Endothelial cell of umbilical vein (primary cell): ENCODE results near the gene TMEM167B. TPM values are rescaled to one million over a fixed set of nuclear protein-coding genes. Genes with fewer than 3 reads are reported as not detected.

Experiments used
- BruUV-seq: library from RNA; stranded (reverse); fragments of 400-500 nt; replicated peaks from 2 replicates; lab custom pipeline; 2021; lab: Mats Ljungman, UMichigan
- CTCF ChIA-PET: fragments of 300-600, 350-600 bp; sonication (Branson Sonifier 250); formaldehyde crosslinking; loops from one replicate; lab custom pipeline; 2021; ENCODE audit warnings: antibody characterized with exemption, inconsistent platforms; lab: Charles Lee
- POLR2A ChIA-PET: fragments of 300-600, 350-600 bp; sonication (Branson Sonifier 250); formaldehyde crosslinking; loops from one replicate; lab custom pipeline; 2021; ENCODE audit warnings: antibody characterized with exemption, inconsistent platforms; lab: Charles Lee
- DNase-seq: peaks from one replicate; pipeline ENCODE4 v3.0.0-alpha.2; 2011; ENCODE audit warnings: low read depth, low spot score
- FAIRE-seq: peaks from 2 replicates; lab custom pipeline; 2011; peaks lifted over from hg19 to GRCh38; lab: Jason Lieb, UNC
- H2AFZ ChIP-seq: 2 replicates; pipeline ENCODE4 v1.6.0; 2012; ENCODE audit warnings: low read depth, low read length, control low read depth, inconsistent platforms
- H3K27ac ChIP-seq: 2 replicates; pipeline ENCODE4 v1.5.1; 2011; ENCODE audit warnings: low read depth, mild to moderate bottlenecking, control low read depth, low read length, moderate library complexity; ENCODE audit not compliant: insufficient read depth
- H3K27me3 ChIP-seq, 2 experiments: 2 replicates each; pipeline versions ENCODE4 v1.6.0 to v1.6.1; 2011; ENCODE audit warnings: low read length in 2 of 2, mixed read lengths in 1 of 2; ENCODE audit not compliant: control insufficient read depth in 2 of 2, insufficient read depth in 2 of 2
- H3K36me3 ChIP-seq, 2 experiments: 2 replicates in 1 of 2; 3 replicates in 1 of 2; pipeline ENCODE4 v1.5.1; 2011; ENCODE audit warnings: low read length in 2 of 2, mild to moderate bottlenecking in 1 of 2, moderate library complexity in 1 of 2; ENCODE audit not compliant: control insufficient read depth in 2 of 2, insufficient read depth in 2 of 2; ENCODE audit errors: extremely low read depth in 1 of 2
- H3K4me1 ChIP-seq: 3 replicates; pipeline ENCODE4 v1.5.1; 2011; ENCODE audit warnings: mild to moderate bottlenecking, low read length; ENCODE audit not compliant: control insufficient read depth, insufficient read depth; ENCODE audit errors: extremely low read depth
- H3K4me2 ChIP-seq: 2 replicates; pipeline ENCODE4 v1.6.1; 2011; ENCODE audit warnings: low read length, control low read depth, mixed read lengths; ENCODE audit not compliant: insufficient read depth
- H3K4me3 ChIP-seq, 3 experiments: fragments of 200-600 bp in 1 of 3; sonication (generic), shearing (Covaris generic) in 1 of 3; replicated peaks in 1 of 3; 2 replicates each; pipeline ENCODE4 v1.5.1; 2011 to 2016; ENCODE audit warnings: control low read depth in 3 of 3, low read length in 3 of 3, mild to moderate bottlenecking in 2 of 3, inconsistent platforms in 1 of 3, low read depth in 1 of 3, moderate library complexity in 1 of 3; ENCODE audit not compliant: insufficient read depth in 1 of 3
- H3K79me2 ChIP-seq: 2 replicates; pipeline ENCODE4 v1.6.0; 2012; ENCODE audit warnings: low read length, inconsistent platforms; ENCODE audit not compliant: control insufficient read depth, insufficient read depth
- H3K9ac ChIP-seq: replicated peaks from 2 replicates; pipeline ENCODE3; 2011; ENCODE audit warnings: low read length, control low read depth; ENCODE audit not compliant: insufficient read depth; ENCODE audit errors: extremely low read depth
- H3K9me1 ChIP-seq: replicated peaks from 3 replicates; pipeline ENCODE4 v1.6.0; 2011; ENCODE audit warnings: mild to moderate bottlenecking, low read length; ENCODE audit not compliant: control insufficient read depth, insufficient read depth; ENCODE audit errors: extremely low read depth
- H3K9me3 ChIP-seq: replicated peaks from 2 replicates; pipeline ENCODE4 v1.5.1; 2012; ENCODE audit warnings: low read length, inconsistent platforms; ENCODE audit not compliant: control insufficient read depth, insufficient read depth
- H4K20me1 ChIP-seq: replicated peaks from 2 replicates; pipeline ENCODE3; 2011; ENCODE audit warnings: mild to moderate bottlenecking, low read length; ENCODE audit not compliant: control insufficient read depth, insufficient read depth; ENCODE audit errors: extremely low read depth
- EZH2 ChIP-seq: IDR thresholded peaks from 2 replicates; pipeline ENCODE4 v1.6.1; 2012; ENCODE audit warnings: borderline replicate concordance, low read depth, mild to moderate bottlenecking, moderate library complexity, low read length, inconsistent platforms; ENCODE audit not compliant: severe bottlenecking
- FOS ChIP-seq: IDR thresholded peaks from 2 replicates; pipeline ENCODE4 v1.6.1; 2011; ENCODE audit warnings: mild to moderate bottlenecking, low read length, moderate library complexity, borderline replicate concordance; ENCODE audit not compliant: insufficient read depth
- GATA2 ChIP-seq: IDR thresholded peaks from 2 replicates; pipeline ENCODE4 v1.7.0; 2011; ENCODE audit warnings: low read depth, mild to moderate bottlenecking, moderate library complexity, mixed read lengths, low read length; ENCODE audit not compliant: insufficient read length, insufficient read depth
- JUN ChIP-seq: IDR thresholded peaks from 2 replicates; pipeline ENCODE4 v1.6.1; 2011; ENCODE audit warnings: borderline replicate concordance, low read depth; ENCODE audit not compliant: insufficient read length, insufficient read depth
- MYC ChIP-seq: IDR thresholded peaks from one replicate; pipeline ENCODE4 v1.6.1; 2011; ENCODE audit warnings: mild to moderate bottlenecking, low read depth, low read length
- POLR2A ChIP-seq: IDR thresholded peaks from 2 replicates; pipeline ENCODE4 v1.6.1; 2012; ENCODE audit warnings: low read depth, mild to moderate bottlenecking, control low read depth, low read length
- POLR2AphosphoS5 ChIP-seq: IDR thresholded peaks from 2 replicates; pipeline ENCODE4 v1.6.1; 2012; ENCODE audit warnings: low read depth, mild to moderate bottlenecking, control low read depth, low read length, moderate library complexity; ENCODE audit not compliant: insufficient read depth
- dilution Hi-C: fragments of 300-500 bp; cut with MboI; formaldehyde crosslinking; loops from one replicate; pipeline ENCODE4 v1.15.0; 2019; ENCODE audit warnings: low sequenced_read_pairs; ENCODE audit not compliant: extremely low pct_ligation_motif_present
- intact Hi-C: fragments of 100-400 bp; cut with micrococcal nuclease; formaldehyde crosslinking; loops from one replicate; pipeline ENCODE4 v1.10.0; 2022
- polyA plus RNA-seq, 4 experiments: library from polyadenylated mRNA; depleted of rRNA in 3 of 4; stranded (reverse) in 3 of 4; unstranded in 1 of 4; fragments of >200 nt; gene quantifications; 2 replicates each; pipeline versions ENCODE4 v1.2.1 to v1.2.3, GENCODE V29; 2011 to 2012; ENCODE audit warnings: missing spikeins in 1 of 4
- total RNA-seq: library from RNA; stranded (reverse); gene quantifications from 2 replicates; pipeline ENCODE4 v1.2.3, GENCODE V29; 2021
- TF ChIP-seq, protein P1 (sequence below), 2 donors: IDR thresholded peaks; 1 replicate in 1 of 2; 2 replicates in 1 of 2; pipeline ENCODE4 v1.5.1; 2011; ENCODE audit warnings: low read length in 2 of 2, mild to moderate bottlenecking in 2 of 2, moderate library complexity in 2 of 2, control low read depth in 1 of 2, inconsistent platforms in 1 of 2, low read depth in 1 of 2; ENCODE audit not compliant: insufficient read depth in 1 of 2; ENCODE audit errors: extremely low read depth in 1 of 2
- TF ChIP-seq, protein P2 (sequence below): IDR thresholded peaks from 2 replicates; pipeline ENCODE4 v1.6.1; 2011; ENCODE audit not compliant: insufficient read depth, insufficient read length

The TMEM167B gene
- total and polyA plus RNA-seq, 2 donors (not counting 3 experiments of a cell fraction or from before 2014, with no cell fraction given), result 6.7 to 21.1 TPM

DNA sequence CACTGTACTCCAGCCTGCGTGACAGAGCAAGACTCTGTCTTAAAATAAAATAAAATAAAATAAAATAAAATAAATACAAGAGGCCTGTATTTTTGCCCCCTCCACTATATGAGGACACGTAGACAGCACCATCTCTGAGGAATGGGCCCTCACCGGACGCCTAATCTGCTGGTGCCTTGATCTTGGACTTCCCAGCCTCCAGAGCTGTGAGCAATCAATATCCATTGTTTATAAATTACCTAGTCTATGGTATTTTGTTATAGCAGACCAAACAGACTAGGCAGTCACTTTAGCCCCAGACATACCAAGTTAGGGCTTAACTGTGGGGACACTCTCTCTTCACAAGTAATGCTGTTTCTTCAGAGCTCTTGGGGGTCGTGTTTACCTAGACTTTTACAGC is 29.8 kb downstream of the TMEM167B start:
- BruUV-seq, result no TSS peak
- Histone ChIP-seq H3K36me3 (no peaks in the 10 kb centered on the region), H3K79me2 (no peaks in the 10 kb centered on the region), H3K27ac (no peak overlapping the region), H2AFZ (no peak overlapping the region), H3K27me3 (peaks cover 12 to 20% of the 10 kb centered on the region in 2 experiments), H4K20me1 (no peaks in the 10 kb centered on the region), H3K4me1 (no peaks in the 10 kb centered on the region), H3K9ac (no peak overlapping the region), H3K9me1 (no peaks in the 10 kb centered on the region), H3K4me2 (no peak overlapping the region), H3K9me3 (no peaks in the 10 kb centered on the region), H3K4me3 (no peak overlapping the region)
- DNase-seq (no peak), FAIRE-seq (no peak)
- intact Hi-C loops (no loop called here), dilution Hi-C loops (no loop called here)
- CTCF ChIA-PET, result interaction anchor here (3.0 kb wide), 1 partner anchor 8 kb away, joined by 15 read pairs; a partner anchor contains a TSS
- POLR2A ChIA-PET, result interaction anchor here (1.0 kb wide), 1 partner anchor 20 kb away, joined by 5 read pairs; no protein-coding TSS in a partner anchor
- TF ChIP-seq POLR2A (no peak), FOS (no peak), EZH2 (no peak), POLR2AphosphoS5 (no peak), MYC (no peak), GATA2 (no peak), JUN (no peak)
- TF ChIP-seq, protein P1, sequence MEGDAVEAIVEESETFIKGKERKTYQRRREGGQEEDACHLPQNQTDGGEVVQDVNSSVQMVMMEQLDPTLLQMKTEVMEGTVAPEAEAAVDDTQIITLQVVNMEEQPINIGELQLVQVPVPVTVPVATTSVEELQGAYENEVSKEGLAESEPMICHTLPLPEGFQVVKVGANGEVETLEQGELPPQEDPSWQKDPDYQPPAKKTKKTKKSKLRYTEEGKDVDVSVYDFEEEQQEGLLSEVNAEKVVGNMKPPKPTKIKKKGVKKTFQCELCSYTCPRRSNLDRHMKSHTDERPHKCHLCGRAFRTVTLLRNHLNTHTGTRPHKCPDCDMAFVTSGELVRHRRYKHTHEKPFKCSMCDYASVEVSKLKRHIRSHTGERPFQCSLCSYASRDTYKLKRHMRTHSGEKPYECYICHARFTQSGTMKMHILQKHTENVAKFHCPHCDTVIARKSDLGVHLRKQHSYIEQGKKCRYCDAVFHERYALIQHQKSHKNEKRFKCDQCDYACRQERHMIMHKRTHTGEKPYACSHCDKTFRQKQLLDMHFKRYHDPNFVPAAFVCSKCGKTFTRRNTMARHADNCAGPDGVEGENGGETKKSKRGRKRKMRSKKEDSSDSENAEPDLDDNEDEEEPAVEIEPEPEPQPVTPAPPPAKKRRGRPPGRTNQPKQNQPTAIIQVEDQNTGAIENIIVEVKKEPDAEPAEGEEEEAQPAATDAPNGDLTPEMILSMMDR (IDR thresholded peaks at IDR 0.05; ENCODE audit: extremely low read depth in 1 of 2, insufficient read depth in 1 of 2, low read depth in 1 of 2, low read length in 2 of 2), result no peak
- TF ChIP-seq, protein P2, sequence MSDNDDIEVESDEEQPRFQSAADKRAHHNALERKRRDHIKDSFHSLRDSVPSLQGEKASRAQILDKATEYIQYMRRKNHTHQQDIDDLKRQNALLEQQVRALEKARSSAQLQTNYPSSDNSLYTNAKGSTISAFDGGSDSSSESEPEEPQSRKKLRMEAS, result no peak
